Natural killer cell (primary cell): ENCODE measurements around the gene KCNC1. TPM values are rescaled to one million over a fixed set of nuclear protein-coding genes. Genes with fewer than 3 reads are reported as not detected.

Source experiments
- ATAC-seq, 3 donors: fragments of 150-1000 bp in 2 of 3; fragments of 200-7000 bp in 1 of 3; cut with Tn5 transposase; 1 replicate in 1 of 3; 2 replicates in 2 of 3; pipeline ENCODE4 v1.10.0; 2021; ENCODE audit warnings: mild to moderate bottlenecking in 2 of 3, moderate library complexity in 2 of 3
- DNase-seq, 2 donors: peaks; one replicate each; pipeline versions ENCODE4 v3.0.0 to v3.0.0-alpha.2; 2013 to 2021; ENCODE audit warnings: mixed read lengths in 1 of 2
- H3K27ac ChIP-seq: one replicate; pipeline ENCODE4 v1.5.1; 2013; ENCODE audit warnings: mild to moderate bottlenecking, low read length
- H3K27me3 ChIP-seq: one replicate; pipeline ENCODE4 v1.6.1; 2013; ENCODE audit warnings: low read length; ENCODE audit not compliant: control insufficient read depth, insufficient read depth
- H3K36me3 ChIP-seq: one replicate; pipeline ENCODE4 v1.6.1; 2013; ENCODE audit warnings: low read length; ENCODE audit not compliant: control insufficient read depth, insufficient read depth
- H3K4me1 ChIP-seq: one replicate; pipeline ENCODE4 v1.6.1; 2013; ENCODE audit warnings: low read length; ENCODE audit not compliant: control insufficient read depth, insufficient read depth
- H3K4me3 ChIP-seq: one replicate; pipeline ENCODE4 v1.5.1; 2013; ENCODE audit warnings: low read length
- H3K9me3 ChIP-seq: one replicate; pipeline ENCODE4 v1.6.1; 2013; ENCODE audit warnings: low read length; ENCODE audit not compliant: control insufficient read depth, insufficient read depth
- H3K27ac Mint-ChIP-seq, 2 donors: one replicate each; pipeline ENCODE4 v1.8.0; 2022; ENCODE audit warnings: mild to moderate bottlenecking in 2 of 2, mixed read lengths in 2 of 2, moderate library complexity in 1 of 2
- H3K27me3 Mint-ChIP-seq, 2 donors: one replicate each; pipeline ENCODE4 v1.8.0; 2022; ENCODE audit warnings: low read depth in 2 of 2, mixed read lengths in 2 of 2
- H3K36me3 Mint-ChIP-seq: one replicate; pipeline ENCODE4 v1.8.0; 2022; ENCODE audit warnings: mixed read lengths
- H3K4me1 Mint-ChIP-seq, 2 donors: one replicate each; pipeline ENCODE4 v1.8.0; 2022; ENCODE audit warnings: mixed read lengths in 2 of 2
- H3K4me3 Mint-ChIP-seq: one replicate; pipeline ENCODE4 v1.8.0; 2022; ENCODE audit warnings: mild to moderate bottlenecking, moderate library complexity, mixed read lengths
- H3K9me3 Mint-ChIP-seq, 2 donors: one replicate each; pipeline ENCODE4 v1.8.0; 2022; ENCODE audit warnings: mixed read lengths in 2 of 2
- CTCF ChIP-seq: fragments of 200-600 bp; IDR thresholded peaks from one replicate; pipeline ENCODE4 v1.8.0; 2022; ENCODE audit warnings: antibody characterized with exemption
- WGBS: methylation state at CpG from one replicate; pipeline ENCODE4 v1.1.7; 2013; ENCODE audit warnings: missing lambda C conversion rate; ENCODE audit not compliant: insufficient coverage; 5-methylcytosine and 5-hydroxymethylcytosine counted together
- intact Hi-C: fragments of 100-400 bp; cut with micrococcal nuclease; formaldehyde crosslinking; loops from one replicate; pipeline ENCODE4 v1.14.2; 2022
- total RNA-seq, 4 donors: library from RNA; stranded (reverse); fragments of 120-200 nt in 1 of 4; gene quantifications; one replicate each; pipeline versions ENCODE4 v1.2.3 to v1.2.4, GENCODE V29; 2013 to 2022

The KCNC1 gene
- total RNA-seq, 3 donors from 2014 or later (not counting 1 experiment from before 2014, with no cell fraction given): not detected

GRCh38 chr11:17697175-17697949, 37.2 kb upstream of the KCNC1 start:
- DNase-seq: no peak
- Mint-ChIP-seq H3K27me3 (peaks cover 41 to 55% of the 10 kb centered on the region in 2 donors), H3K4me1 (peaks cover 0 to 5% of the 10 kb centered on the region in 2 donors), H3K36me3 (no peaks in the 10 kb centered on the region), H3K9me3 (no peaks in the 10 kb centered on the region), H3K27ac (no peak overlapping the region), H3K4me3 (no peak overlapping the region)
- Histone ChIP-seq H3K4me3 (no peak overlapping the region), H3K36me3 (no peaks in the 10 kb centered on the region), H3K27ac (no peak overlapping the region), H3K27me3 (peaks cover 6% of the 10 kb centered on the region), H3K9me3 (no peaks in the 10 kb centered on the region), H3K4me1 (no peaks in the 10 kb centered on the region)
- no peak for TF ChIP-seq CTCF
- 57% methylated on average over 6 of the region's 6 CpGs for WGBS
- intact Hi-C loops: no loop called here
- no peak for ATAC-seq

- no peak overlapping the region for H3K4me3 Mint-ChIP-seq
- no peak overlapping the region for H3K27ac ChIP-seq
- no peak for ATAC-seq
- no peaks in the 10 kb centered on the region for H3K9me3 ChIP-seq
- H3K27me3 Mint-ChIP-seq: peaks cover 24 to 53% of the 10 kb centered on the region in 2 donors
- H3K36me3 ChIP-seq: no peaks in the 10 kb centered on the region
- H3K27ac Mint-ChIP-seq: no peak overlapping the region
- DNase-seq: no peak
- H3K4me3 ChIP-seq: no peak overlapping the region
- no peaks in the 10 kb centered on the region for H3K4me1 ChIP-seq
- no peaks in the 10 kb centered on the region for H3K36me3 Mint-ChIP-seq
- H3K9me3 Mint-ChIP-seq: no peaks in the 10 kb centered on the region
- TF ChIP-seq CTCF: no peak
- 70% methylated on average over 5 of the region's 5 CpGs for WGBS
- peaks cover 0 to 5% of the 10 kb centered on the region in 2 donors for H3K4me1 Mint-ChIP-seq
- peaks cover 6% of the 10 kb centered on the region for H3K27me3 ChIP-seq
- intact Hi-C loops: no loop called here
These were observed 35.1 kb upstream of the KCNC1 start for GRCh38 chr11:17699147-17700114.

GRCh38 chr11:17700991-17701390, 33.6 kb upstream of the KCNC1 start:
- H3K36me3 ChIP-seq: no peaks in the 10 kb centered on the region
- H3K27me3 Mint-ChIP-seq: peaks cover 23 to 40% of the 10 kb centered on the region in 2 donors
- no peaks in the 10 kb centered on the region for H3K36me3 Mint-ChIP-seq
- no peak overlapping the region for H3K27ac Mint-ChIP-seq
- no peak overlapping the region for H3K4me3 ChIP-seq
- WGBS: 86% methylated on average over 4 of the region's 4 CpGs
- no peak for ATAC-seq
- H3K9me3 ChIP-seq: no peaks in the 10 kb centered on the region
- H3K9me3 Mint-ChIP-seq: no peaks in the 10 kb centered on the region
- no peak for TF ChIP-seq CTCF
- H3K27me3 ChIP-seq: peaks cover 4% of the 10 kb centered on the region
- no peaks in the 10 kb centered on the region for H3K4me1 Mint-ChIP-seq
- H3K4me1 ChIP-seq: no peaks in the 10 kb centered on the region
- no peak overlapping the region for H3K27ac ChIP-seq
- intact Hi-C loops: no loop called here
- DNase-seq: no peak
- H3K4me3 Mint-ChIP-seq: no peak overlapping the region
